ENCODE results near the gene APOBEC3H.

DNA sequence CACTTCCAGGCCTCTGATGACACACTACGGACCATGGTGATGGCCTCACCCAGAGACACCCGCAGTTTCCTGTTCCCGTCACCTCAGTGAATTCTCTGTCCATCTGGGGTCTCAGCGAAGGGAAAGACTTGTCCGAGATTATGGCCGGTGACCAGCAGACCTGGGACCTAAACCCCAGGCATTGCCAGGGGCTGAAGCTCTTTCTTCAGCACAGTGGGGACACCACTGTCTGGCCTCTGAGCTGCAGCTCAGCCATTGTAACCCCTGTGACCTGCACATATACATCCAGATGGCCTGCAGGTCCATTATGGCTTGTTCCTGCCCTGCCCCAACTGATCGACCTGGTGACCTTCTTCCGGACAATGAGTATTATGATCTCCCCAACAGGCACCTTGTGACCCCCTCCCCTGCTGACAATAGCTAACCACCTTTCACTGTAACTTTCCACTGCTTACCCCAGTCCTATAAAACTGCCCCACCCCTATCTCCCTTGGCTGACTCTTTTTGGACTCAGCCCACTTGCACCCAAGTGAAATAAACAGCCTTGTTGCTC, 33.2 kb downstream of the APOBEC3H start:
- TF ChIP-seq CTCF (IDR thresholded peaks at IDR 0.05) (no peak), POLR2A (IDR thresholded peaks at IDR 0.05) (no peak), EP300 (IDR thresholded peaks at IDR 0.05) (no peak), POLR2AphosphoS5 (IDR thresholded peaks at IDR 0.05) (no peak)
